NCI-H524 (cell line): ENCODE results near the gene HOXA3.

Experiments used
- DNase-seq, 2 experiments: peaks; one replicate each; lab custom pipeline; 2025; lab: John Stamatoyannopoulos, UW

Gene HOXA3

DNA sequence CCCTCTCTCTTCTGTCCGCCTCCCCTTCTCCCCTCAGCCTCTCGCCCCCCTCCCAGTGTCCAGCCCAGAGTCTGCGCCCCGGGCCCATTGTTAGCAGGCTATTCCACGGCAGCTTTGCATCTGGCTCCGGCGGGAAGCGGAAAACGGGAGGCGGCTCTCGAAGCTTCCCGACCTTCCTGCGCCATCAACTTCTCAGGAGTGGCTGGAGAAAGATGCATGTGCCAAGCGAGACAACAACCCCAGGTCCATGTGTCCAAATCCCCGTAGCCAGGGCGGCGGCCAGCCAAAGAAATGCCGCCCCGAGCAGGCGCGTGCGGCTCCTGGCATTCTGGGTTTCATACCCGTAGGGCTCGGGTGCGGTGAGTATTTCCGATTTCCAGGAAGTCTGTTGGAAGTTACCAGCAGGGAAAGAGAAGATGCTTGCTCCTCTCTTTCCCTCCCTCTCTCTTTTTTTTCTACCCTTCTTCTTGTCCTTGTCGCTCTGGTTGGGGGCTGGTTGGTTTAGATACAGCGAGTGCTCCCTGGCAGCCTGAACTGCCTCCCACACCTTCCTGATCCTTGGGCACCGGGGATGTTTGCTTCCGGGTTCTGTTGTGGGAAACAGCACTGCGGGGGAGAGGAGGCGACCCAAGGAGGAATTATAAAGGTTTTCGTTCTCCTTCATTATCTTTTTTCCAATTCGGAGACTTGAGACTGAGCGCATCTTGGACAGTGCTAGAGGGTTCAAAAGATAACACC is 48.7 kb downstream of the HOXA3 start:
- DNase-seq = no peak

DNA sequence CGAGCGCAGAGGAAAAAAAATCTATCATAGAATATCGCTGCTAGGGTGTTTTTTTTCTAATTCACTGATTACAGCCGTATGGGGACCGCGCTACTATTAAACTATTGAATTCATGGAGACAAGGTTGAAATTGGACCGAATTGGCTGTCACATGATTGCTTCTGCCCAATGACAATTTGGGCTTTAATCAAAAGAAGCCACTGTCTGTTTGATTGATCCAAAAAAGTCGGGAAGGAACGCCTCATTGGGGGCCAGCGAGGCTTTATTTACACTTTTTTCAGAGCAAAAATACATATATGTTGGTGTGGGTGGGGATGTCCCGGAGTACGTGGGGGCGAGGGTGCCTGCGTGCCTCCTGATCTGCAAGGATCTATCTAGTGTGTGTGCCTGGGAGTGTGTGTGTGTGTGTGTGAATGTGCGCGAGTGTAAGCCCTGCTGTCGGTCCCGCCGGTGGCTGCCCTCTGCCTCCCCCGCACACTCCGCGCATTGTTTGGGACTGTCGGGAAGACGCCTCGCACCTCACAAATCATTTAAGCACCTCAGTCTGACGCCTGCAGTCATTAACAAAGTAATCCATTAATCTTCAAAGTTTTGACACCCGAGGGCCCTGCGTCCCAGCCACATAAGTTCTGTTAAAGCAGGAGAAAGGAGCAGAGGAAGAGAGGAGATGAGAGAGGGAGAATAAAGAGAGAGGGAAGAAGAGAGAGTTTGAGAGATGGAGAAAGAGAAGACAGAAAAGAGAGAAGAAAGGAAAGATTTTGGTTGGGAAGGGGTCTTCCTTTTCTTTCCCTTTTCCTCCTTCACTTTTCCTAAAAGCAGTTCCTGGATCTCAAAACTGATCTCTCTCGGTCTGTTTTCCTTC is 49.6 kb downstream of the HOXA3 start, which contains the start of gene HOXA2:
TSS of gene HOXA2 (minus strand) at position 103 of the 862 bp plus-strand sequence. CDS start 183 bp downstream, outside the sequence.
- no peak for DNase-seq

GRCh38 chr7:27101957-27102580 is 50.3 kb downstream of the HOXA3 start:
- DNase-seq = no peak

DNA sequence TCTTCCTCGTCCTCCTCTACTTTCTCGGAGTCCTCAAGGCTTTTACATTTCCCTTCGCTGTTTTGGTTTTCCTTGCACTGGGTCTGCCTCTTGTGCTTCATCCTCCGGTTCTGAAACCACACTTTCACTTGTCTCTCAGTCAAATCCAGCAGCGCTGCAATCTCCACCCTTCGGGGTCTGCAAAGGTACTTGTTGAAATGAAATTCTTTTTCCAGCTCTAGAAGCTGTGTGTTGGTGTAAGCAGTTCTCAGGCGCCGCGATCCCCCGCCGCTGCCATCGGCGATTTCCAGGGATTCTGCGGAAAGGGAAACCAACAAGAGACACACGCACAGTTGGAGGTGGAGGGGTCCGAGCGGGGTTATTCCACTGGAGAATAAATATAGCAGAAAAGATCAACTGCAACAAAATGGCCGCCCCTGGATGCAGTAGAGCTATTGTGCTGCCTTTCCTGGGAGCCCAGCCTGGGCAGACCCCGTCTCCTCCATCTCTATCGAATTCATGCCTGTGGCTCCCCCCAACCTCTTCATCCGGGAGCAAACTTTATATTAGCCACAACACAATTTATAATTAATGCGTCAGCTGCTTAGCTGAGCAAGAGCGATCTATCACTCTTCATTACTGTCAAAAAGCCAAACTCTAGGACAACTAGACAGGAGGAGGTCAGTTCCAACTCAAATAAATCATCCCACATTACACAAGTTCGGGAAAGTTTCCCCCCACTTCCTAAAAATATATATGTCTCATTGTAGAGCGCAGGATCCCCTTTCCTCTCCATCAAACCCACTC is 51.0 kb downstream of the HOXA3 start:
- no peak for DNase-seq

DNA sequence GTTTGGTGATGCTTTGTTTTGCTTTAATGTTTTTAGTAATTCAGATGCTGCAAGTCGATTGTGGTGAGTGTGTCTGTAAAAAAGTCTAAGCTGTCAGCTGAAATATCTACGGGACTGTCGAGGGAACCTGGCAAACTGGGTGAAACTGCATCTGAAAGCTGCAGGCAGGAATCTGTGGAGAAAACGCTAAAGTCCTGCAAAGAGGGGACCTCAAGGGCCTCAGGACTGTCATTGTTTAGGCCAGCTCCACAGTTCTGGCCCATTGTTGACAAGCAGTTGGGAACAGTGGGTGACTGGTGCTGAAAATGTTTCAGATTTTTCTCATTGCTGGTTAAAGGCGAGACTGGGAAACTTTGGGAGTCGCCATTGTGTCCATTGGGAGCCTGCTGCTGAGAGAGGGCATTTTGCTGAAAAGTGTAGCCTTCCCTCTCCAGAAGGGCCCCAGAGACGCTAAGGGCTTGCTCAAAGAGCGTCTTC is 51.7 kb downstream of the HOXA3 start:
- DNase-seq = no peak

DNA sequence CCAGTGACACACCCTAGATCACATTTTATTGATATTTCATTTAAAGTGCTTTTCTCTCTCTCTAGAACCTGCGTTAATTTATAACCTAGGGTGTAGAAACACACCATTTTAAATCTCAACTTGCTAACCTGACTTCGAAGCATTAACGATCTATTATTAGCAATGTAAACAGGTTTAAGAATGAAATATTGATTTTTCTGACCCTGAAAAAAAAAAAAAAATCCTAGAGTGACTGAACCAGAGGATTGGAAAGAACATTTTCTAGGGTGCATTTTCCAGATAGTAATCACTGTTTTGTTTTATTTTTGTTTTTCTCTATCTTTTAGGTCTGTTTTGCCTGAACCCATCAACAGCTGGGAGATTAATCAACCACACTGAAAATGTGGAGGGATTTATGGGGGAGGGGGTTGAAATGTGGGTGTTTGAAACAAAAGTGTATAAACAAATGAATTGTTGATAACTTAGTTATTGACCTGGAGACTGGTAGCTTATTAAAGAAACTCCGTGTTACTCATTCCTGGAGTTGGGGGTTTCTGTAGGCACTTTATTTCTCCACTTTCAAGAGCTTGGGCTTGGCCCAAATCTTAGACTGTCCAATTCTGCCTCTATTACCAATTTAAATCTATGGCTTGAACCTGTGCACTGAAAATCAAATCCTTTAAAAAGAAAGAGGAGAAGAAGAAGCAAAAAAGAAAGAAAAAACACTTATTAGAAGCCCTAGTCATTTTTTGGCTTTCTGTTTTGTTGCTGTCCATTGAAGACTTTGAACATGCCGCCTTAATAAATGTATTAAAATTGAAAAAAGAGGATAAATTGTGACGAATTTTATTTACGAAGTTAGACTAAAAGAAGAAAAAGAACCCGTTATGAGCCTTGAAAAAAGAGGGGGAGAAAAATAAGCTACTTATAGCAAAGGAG is 52.7 kb downstream of the HOXA3 start:
- DNase-seq = no peak

DNA sequence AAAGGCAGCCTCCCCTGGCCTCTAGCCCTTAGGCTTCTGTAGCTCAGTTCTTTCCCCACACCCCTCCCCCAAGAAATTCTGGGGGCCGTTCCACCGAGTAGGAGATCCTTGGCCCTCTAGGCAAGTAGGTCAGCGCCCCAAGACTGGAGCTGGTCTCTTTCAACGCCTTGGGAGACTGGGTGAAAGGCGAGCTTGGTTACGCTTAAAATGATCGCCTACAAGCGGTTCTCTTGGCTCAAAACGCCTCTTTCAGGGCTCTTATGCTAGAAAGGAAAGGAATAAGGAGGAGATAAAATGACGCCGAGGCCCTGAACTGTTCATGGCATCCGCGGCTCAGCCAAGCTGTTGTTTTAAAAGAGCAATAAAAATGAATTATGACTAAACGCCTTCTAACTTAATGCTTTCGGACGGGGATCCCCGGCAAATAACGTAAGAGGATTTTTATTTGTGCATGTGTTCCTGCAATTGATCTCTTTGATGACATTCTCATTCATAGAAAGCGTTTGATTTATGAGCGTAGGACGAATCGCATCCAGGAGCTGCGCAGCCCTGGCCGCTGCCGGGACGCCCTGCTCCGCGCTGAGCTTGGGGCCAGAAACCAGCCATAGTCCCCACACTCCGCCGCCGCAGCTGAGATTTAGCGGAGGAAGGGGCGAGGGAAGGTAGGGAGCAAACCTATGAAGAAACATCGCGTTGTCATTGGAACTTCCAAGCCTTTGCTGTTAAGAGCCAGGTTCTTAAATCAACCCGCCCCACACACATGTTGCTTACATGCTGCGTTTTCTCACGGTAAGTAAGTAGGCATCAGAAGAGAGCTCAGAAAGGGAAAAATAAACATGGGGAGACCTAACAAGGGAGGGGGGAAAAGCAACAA is 53.6 kb downstream of the HOXA3 start:
- DNase-seq = no peak

- no peak for DNase-seq
Observed at GRCh38 chr7:27097686-27098577, 54.5 kb downstream of the HOXA3 start.

GRCh38 chr7:27096768-27097514 is 55.4 kb downstream of the HOXA3 start:
- peak in 1 of 2 experiments; percentile 26 for DNase-seq

DNA sequence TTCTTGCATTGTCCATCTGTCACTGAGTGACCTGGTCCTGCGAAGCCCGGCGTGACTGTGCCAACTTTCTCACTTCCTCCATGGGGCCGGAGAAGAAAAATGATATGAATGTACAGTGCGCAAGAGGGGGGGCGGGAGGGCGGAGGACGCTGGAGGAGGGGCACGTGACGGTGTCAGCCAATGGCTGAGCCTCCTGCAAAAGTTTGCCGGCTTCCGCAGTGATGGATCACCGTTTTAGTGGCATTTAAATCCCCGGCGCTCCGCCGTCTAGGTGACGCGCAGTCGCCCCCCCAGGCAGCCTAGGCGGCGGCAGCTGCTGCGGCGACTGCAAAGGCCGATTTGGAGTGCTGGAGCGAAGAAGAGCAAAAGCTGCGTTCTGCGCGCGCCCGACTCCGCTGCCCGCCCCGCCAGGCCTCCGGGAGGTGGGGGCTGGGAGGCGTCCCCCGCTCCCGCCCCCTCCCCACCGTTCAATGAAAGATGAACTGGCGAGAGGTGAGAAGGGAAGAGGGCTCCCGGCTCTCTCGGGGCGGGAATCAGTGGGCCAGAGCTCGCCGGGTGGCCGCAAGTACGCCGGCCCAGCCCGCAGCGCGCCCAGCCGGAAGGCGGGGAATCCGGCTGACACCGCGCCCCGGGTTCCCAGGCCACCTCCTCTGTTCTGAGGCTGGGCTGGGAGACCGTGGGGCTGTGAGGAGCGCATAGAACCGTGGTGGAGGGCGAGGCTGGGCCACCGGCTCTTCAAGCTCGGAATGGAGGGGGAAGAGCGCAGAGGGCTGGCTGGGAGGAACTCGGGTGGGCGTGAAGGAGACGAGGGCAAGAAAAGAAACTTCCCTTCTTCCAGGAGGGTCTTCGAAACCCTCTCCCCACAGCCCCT is 56.3 kb downstream of the HOXA3 start, which contains the start of gene HOXA1:
TSS of gene HOXA1 (minus strand) at position 104 of the 871 bp plus-strand sequence. CDS start at position 16, 88 bp downstream.
- peak; percentile 65 to 90 for DNase-seq

GRCh38 chr7:27095050-27095896 is 57.1 kb downstream of the HOXA3 start:
- DNase-seq = no peak

DNA sequence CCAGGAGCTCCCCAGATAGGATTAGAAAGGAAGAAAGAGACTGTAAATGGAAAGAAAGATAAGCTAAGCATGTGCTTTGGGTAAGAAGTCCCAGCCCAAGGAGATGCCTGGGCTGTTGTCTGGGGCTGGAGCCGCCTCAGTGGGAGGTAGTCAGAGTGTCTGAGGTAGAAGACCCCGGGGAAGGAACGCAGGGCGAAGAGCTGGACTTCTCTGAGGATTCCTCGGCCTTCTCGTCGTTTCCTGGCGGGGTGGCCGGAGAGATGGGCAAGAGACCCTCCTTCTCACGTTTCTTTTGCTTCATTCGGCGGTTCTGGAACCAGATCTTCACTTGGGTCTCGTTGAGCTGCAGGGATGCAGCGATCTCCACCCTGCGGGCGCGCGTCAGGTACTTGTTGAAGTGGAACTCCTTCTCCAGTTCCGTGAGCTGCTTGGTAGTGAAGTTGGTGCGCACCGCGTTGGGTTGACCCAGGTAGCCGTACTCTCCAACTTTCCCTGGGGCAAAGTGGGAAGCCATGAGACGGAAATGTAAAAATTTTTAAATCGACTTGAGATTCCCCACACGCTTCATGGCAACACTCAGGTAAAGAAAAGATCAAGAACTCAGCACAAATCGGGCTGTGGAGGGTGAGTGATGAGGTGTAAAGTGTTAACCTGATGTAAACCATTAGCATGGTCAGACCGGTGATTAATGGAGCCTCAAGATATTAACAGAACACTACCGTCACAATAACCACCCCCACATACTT is 57.9 kb downstream of the HOXA3 start:
- no peak for DNase-seq

DNA sequence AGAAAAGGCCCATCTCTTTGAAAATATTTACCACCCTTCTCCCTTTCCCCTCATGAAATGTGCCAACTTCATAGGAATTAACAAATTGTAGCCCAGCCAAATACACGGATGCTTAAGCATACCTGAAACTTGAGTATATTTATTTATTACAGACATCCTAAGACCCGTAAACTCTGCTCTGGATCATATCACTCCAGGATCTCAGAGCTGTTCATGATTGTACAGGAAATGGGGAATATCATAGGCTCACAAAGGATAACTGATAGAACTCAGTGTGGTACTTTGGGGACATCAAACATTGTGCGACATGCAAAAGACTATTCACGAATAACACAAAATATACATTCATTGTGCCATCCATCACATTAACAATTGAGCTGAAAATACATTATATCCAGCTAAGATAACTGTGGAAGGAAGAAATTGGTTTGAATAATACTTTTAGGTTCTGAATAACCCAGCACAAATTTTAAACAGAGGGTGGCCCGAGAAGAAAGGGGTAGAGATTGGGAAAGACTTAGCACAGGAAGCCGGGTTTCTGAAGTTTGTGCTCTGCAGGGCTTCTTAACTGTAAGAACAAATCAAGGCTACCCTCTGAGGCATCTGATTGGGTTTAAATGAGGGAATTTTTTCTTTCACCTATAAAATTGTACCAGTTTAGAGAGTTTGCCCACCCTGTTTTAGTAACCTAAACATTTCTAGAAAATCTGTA is 59.0 kb downstream of the HOXA3 start:
- no peak for DNase-seq

DNA sequence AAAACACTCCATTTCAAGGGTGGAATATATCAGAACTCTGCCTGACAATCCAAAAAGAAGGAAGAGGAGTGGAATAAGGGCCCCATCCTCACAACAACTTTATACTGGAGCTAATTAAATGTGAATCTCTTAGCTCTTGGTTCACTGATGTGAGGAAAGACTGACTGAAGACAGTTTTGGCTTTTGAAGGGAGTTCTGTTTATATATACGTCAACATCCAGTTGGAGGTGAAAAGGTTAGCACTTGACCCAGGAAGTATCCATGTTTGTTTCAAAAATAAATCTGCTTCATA is 59.6 kb downstream of the HOXA3 start:
- DNase-seq = no peak
